GDM1 (cell line): ENCODE measurements around the gene ABCB1.
A peak's percentile ranks its signal among the peaks of the same experiment; 100 is the strongest.

ENCODE experiments used
- DNase-seq: peaks from one replicate; lab custom pipeline; 2025; lab: John Stamatoyannopoulos, UW

ABCB1 gene

GRCh38 chr7:87600130-87601124, at the start of gene ABCB1:
ABCB1 (minus strand) TSS chr7:87600884; CDS start chr7:87600184, 700 bp downstream.
- peak; percentile 64 for DNase-seq

GRCh38 chr7:87648316-87648715, 47.6 kb upstream of the ABCB1 start:
- no peak for DNase-seq

- no peak for DNase-seq
Measured at GRCh38 chr7:87645446-87645845, 44.8 kb upstream of the ABCB1 start.

- DNase-seq: no peak
Measured at GRCh38 chr7:87635921-87636320, 35.2 kb upstream of the ABCB1 start.

GRCh38 chr7:87628780-87629569, 28.3 kb upstream of the ABCB1 start:
- no peak for DNase-seq

- DNase-seq: peak; percentile 23
Measured at GRCh38 chr7:87627634-87627994, 26.9 kb upstream of the ABCB1 start.

GRCh38 chr7:87625101-87625500, 24.4 kb upstream of the ABCB1 start:
- DNase-seq: no peak

- DNase-seq: no peak
Measured at GRCh38 chr7:87624628-87625027, 23.9 kb upstream of the ABCB1 start.

GRCh38 chr7:87615197-87615596, 14.5 kb upstream of the ABCB1 start:
- no peak for DNase-seq

GRCh38 chr7:87609916-87610315, 9.2 kb upstream of the ABCB1 start:
- DNase-seq: no peak

- no peak for DNase-seq
Measured at GRCh38 chr7:87608431-87608830, 7.7 kb upstream of the ABCB1 start.

GRCh38 chr7:87604264-87604663, 3.6 kb upstream of the ABCB1 start:
- no peak for DNase-seq

- peak; percentile 74 for DNase-seq
Measured at GRCh38 chr7:87599336-87599735, 1.3 kb downstream of the ABCB1 start.

- no peak for DNase-seq
Measured at GRCh38 chr7:87598234-87599009, 2.3 kb downstream of the ABCB1 start.

GRCh38 chr7:87596696-87597095, 4.0 kb downstream of the ABCB1 start:
- no peak for DNase-seq

- no peak for DNase-seq
Measured at GRCh38 chr7:87596136-87596535, 4.5 kb downstream of the ABCB1 start.

- DNase-seq: no peak
Measured at GRCh38 chr7:87592300-87592699, 8.4 kb downstream of the ABCB1 start.

GRCh38 chr7:87591211-87591610, 9.5 kb downstream of the ABCB1 start:
- DNase-seq: no peak

GRCh38 chr7:87590578-87590977, 10.1 kb downstream of the ABCB1 start:
- DNase-seq: no peak

GRCh38 chr7:87589631-87590030, 11.1 kb downstream of the ABCB1 start:
- DNase-seq: no peak

- DNase-seq: no peak
Measured at GRCh38 chr7:87581723-87582122, 19.0 kb downstream of the ABCB1 start.

GRCh38 chr7:87580636-87581035, 20.0 kb downstream of the ABCB1 start:
- DNase-seq: no peak
